Panc1 (cell line): ENCODE results near the gene RMRP. TPM values are rescaled to one million over a fixed set of nuclear protein-coding genes. Genes with fewer than 3 reads are reported as not detected.

Source experiments
- ATAC-seq: fragments of 200-7000 bp; cut with Tn5 transposase; 2 replicates; pipeline ENCODE4 v1.9.1; 2020; ENCODE audit warnings: mild to moderate bottlenecking, moderate library complexity
- BruUV-seq: library from RNA; stranded (reverse); fragments of 400-500 nt; replicated peaks from 2 replicates; lab custom pipeline; 2021; lab: Mats Ljungman, UMichigan
- CTCF ChIA-PET: fragments of 300-600 bp; sonication (Branson Sonifier 250); formaldehyde crosslinking; loops from one replicate; lab custom pipeline; 2022; ENCODE audit warnings: antibody characterized with exemption; lab: Charles Lee
- POLR2A ChIA-PET: fragments of 300-600 bp; sonication (Branson Sonifier 250); formaldehyde crosslinking; loops from one replicate; lab custom pipeline; 2022; ENCODE audit warnings: antibody characterized with exemption; lab: Charles Lee
- DNase-seq: peaks from one replicate; pipeline ENCODE4 v3.0.0-alpha.2; 2010; ENCODE audit warnings: low read depth, low spot score
- H3K27ac ChIP-seq: 2 replicates; pipeline ENCODE4 v1.5.1; 2011; ENCODE audit warnings: mild to moderate bottlenecking, low read length, inconsistent platforms
- H3K27me3 ChIP-seq: fragments of 200-500 bp; sonication (Bioruptor generic); 2 replicates; pipeline ENCODE4 v1.6.0; 2014; ENCODE audit warnings: low read length, inconsistent platforms; ENCODE audit not compliant: control insufficient read depth, insufficient read depth
- H3K36me3 ChIP-seq: fragments of 200-500 bp; sonication (Bioruptor generic); 2 replicates; pipeline ENCODE4 v1.5.1; 2014; ENCODE audit warnings: inconsistent platforms, mild to moderate bottlenecking, low read length, moderate library complexity; ENCODE audit not compliant: control insufficient read depth, insufficient read depth
- H3K4me1 ChIP-seq: 2 replicates; pipeline ENCODE4 v1.5.1; 2011; ENCODE audit warnings: inconsistent platforms, mild to moderate bottlenecking, low read length, moderate library complexity; ENCODE audit not compliant: control insufficient read depth, insufficient read depth
- H3K4me3 ChIP-seq, 2 experiments: 2 replicates each; pipeline ENCODE4 v1.5.1; 2011 to 2012; ENCODE audit warnings: low read depth in 2 of 2, low read length in 2 of 2, mild to moderate bottlenecking in 2 of 2, inconsistent platforms in 1 of 2, moderate library complexity in 1 of 2
- H3K9me3 ChIP-seq: fragments of 200-500 bp; sonication (Bioruptor generic); 2 replicates; pipeline ENCODE4 v1.5.1; 2014; ENCODE audit warnings: low read depth, mild to moderate bottlenecking, inconsistent platforms, low read length, moderate library complexity; ENCODE audit not compliant: control insufficient read depth, insufficient read depth
- POLR2AphosphoS5 ChIP-seq: IDR thresholded peaks from 2 replicates; pipeline ENCODE4 v1.6.1; 2012; ENCODE audit warnings: mild to moderate bottlenecking, low read depth, low read length, moderate library complexity
- SIN3A ChIP-seq: IDR thresholded peaks from 2 replicates; pipeline ENCODE4 v1.6.1; 2012; ENCODE audit warnings: low read depth, mild to moderate bottlenecking, low read length, moderate library complexity, borderline replicate concordance; ENCODE audit not compliant: insufficient read depth
- TCF7L2 ChIP-seq: IDR thresholded peaks from 2 replicates; pipeline ENCODE4 v1.6.1; 2011; ENCODE audit warnings: mild to moderate bottlenecking, low read depth, low read length, inconsistent platforms
- in situ Hi-C: cut with HindIII; loops from 2 replicates; pipeline ENCODE4 v1.10.0; 2016; ENCODE audit warnings: low sequenced_read_pairs, low pct_unique_long_range_greater_than_20kb
- intact Hi-C: fragments of 100-400 bp; cut with micrococcal nuclease; formaldehyde crosslinking; loops from one replicate; pipeline ENCODE4 v1.10.0; 2022; ENCODE audit not compliant: unreplicated experiment
- total RNA-seq: library from RNA; stranded (reverse); gene quantifications from one replicate; pipeline ENCODE4 v1.2.1, GENCODE V29; 2021; ENCODE audit not compliant: unreplicated experiment
- TF ChIP-seq, protein P1 (sequence below): fragments of 450-650 bp; IDR thresholded peaks from 2 replicates; pipeline ENCODE4 v1.5.1; 2017; ENCODE audit warnings: mild to moderate bottlenecking
- TF ChIP-seq, protein P2 (sequence below), 2 experiments: IDR thresholded peaks; 2 replicates each; pipeline ENCODE4 v1.6.1; 2011 to 2012; ENCODE audit warnings: low read depth in 2 of 2, control low read depth in 1 of 2, low read length in 1 of 2, mild to moderate bottlenecking in 1 of 2, moderate library complexity in 1 of 2; ENCODE audit not compliant: insufficient read depth in 1 of 2

The RMRP gene
- total RNA-seq, 1 experiment from 2014 or later, result 29,896 TPM

DNA sequence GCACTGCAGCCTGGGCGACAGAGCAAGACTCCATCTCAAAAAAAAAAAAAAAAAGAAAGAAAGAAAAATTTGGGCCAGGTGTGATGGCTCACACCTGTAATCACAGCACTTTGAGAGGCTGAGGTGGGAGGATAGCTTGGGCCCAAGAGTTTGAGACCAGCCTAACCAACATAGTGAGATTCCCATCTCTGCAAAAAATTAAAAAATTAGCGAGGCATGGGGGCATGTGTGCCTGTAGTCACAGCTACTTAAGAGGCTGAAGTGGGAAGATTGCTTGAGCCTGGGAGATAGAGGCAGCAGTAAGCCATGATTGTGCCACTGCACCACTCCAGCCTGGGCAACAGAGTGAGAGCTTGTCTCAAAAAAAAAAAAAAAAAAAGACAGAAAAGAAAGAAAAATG lies 4.2 kb downstream of the RMRP start:
- TF ChIP-seq, protein P1, sequence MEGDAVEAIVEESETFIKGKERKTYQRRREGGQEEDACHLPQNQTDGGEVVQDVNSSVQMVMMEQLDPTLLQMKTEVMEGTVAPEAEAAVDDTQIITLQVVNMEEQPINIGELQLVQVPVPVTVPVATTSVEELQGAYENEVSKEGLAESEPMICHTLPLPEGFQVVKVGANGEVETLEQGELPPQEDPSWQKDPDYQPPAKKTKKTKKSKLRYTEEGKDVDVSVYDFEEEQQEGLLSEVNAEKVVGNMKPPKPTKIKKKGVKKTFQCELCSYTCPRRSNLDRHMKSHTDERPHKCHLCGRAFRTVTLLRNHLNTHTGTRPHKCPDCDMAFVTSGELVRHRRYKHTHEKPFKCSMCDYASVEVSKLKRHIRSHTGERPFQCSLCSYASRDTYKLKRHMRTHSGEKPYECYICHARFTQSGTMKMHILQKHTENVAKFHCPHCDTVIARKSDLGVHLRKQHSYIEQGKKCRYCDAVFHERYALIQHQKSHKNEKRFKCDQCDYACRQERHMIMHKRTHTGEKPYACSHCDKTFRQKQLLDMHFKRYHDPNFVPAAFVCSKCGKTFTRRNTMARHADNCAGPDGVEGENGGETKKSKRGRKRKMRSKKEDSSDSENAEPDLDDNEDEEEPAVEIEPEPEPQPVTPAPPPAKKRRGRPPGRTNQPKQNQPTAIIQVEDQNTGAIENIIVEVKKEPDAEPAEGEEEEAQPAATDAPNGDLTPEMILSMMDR, result no peak
- Histone ChIP-seq H3K27me3 (no peaks in the 10 kb centered on the region), H3K36me3 (no peaks in the 10 kb centered on the region), H3K9me3 (no peaks in the 10 kb centered on the region), H3K27ac (no peak overlapping the region), H3K4me1 (peaks cover 3% of the 10 kb centered on the region; the same call in 1 of the 2 replicates), H3K4me3 (no peak overlapping the region)
- ATAC-seq (no peak), DNase-seq (no peak)
- CTCF ChIA-PET, result interaction anchor here (0.6 to 0.7 kb wide), 3 partner anchors 32 to 229 kb away, joined by 3 to 8 read pairs (median 3); no protein-coding TSS in a partner anchor
- BruUV-seq, result no TSS peak
- intact Hi-C loops, result loop anchor here (10.0 kb wide), 1 partner anchor 161 kb away; the partner anchor contains the start of genes HINT2 and SPAG8
- POLR2A ChIA-PET, result no interaction called here
- in situ Hi-C loops, result no loop called here

DNA sequence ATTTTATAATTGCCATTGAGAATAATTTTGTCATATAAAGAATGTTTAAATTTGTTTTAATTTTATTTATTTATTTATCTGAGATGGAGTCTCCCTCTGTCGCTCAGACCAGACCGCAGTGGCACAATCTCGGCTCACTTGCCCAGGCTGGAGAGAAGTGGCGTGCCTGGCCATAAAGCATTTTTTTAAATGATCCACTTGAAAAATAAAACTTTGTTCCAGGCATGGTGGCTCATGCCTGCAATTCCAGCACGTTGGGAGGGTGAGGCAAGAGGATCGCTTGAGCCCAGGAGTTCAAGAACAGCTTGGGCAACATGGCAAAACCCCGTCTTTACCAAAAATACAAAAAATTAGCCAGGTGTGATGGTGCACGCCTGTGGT lies 5.0 kb downstream of the RMRP start:
- no peak for TF ChIP-seq SIN3A
- TF ChIP-seq TCF7L2, result no peak
- TF ChIP-seq, protein P2, sequence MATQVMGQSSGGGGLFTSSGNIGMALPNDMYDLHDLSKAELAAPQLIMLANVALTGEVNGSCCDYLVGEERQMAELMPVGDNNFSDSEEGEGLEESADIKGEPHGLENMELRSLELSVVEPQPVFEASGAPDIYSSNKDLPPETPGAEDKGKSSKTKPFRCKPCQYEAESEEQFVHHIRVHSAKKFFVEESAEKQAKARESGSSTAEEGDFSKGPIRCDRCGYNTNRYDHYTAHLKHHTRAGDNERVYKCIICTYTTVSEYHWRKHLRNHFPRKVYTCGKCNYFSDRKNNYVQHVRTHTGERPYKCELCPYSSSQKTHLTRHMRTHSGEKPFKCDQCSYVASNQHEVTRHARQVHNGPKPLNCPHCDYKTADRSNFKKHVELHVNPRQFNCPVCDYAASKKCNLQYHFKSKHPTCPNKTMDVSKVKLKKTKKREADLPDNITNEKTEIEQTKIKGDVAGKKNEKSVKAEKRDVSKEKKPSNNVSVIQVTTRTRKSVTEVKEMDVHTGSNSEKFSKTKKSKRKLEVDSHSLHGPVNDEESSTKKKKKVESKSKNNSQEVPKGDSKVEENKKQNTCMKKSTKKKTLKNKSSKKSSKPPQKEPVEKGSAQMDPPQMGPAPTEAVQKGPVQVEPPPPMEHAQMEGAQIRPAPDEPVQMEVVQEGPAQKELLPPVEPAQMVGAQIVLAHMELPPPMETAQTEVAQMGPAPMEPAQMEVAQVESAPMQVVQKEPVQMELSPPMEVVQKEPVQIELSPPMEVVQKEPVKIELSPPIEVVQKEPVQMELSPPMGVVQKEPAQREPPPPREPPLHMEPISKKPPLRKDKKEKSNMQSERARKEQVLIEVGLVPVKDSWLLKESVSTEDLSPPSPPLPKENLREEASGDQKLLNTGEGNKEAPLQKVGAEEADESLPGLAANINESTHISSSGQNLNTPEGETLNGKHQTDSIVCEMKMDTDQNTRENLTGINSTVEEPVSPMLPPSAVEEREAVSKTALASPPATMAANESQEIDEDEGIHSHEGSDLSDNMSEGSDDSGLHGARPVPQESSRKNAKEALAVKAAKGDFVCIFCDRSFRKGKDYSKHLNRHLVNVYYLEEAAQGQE (IDR thresholded peaks at IDR 0.05; ENCODE audit: insufficient read depth in 1 of 2, low read depth in 2 of 2, low read length in 1 of 2), result no peak
- TF ChIP-seq POLR2AphosphoS5, result no peak
- TF ChIP-seq, protein P1, result no peak
- no TSS peak for BruUV-seq
- ChIA-PET CTCF (no interaction called here), POLR2A (no interaction called here)
- Histone ChIP-seq H3K27me3 (no peaks in the 10 kb centered on the region), H3K36me3 (no peaks in the 10 kb centered on the region), H3K4me1 (peaks cover 3% of the 10 kb centered on the region; the same call in 1 of the 2 replicates), H3K9me3 (no peaks in the 10 kb centered on the region), H3K27ac (no peak overlapping the region), H3K4me3 (no peak overlapping the region)
- intact Hi-C loops (loop anchor here (10.0 kb wide), 1 partner anchor 162 kb away; the partner anchor contains the start of genes HINT2 and SPAG8), in situ Hi-C loops (no loop called here)
- no peak for ATAC-seq
- DNase-seq, result no peak
